Sigmoid colon (tissue), 7 donors: ENCODE results near the gene AVP. TPM values are rescaled to one million over a fixed set of nuclear protein-coding genes. Genes with fewer than 3 reads are reported as not detected.
A peak's percentile ranks its signal among the peaks of the same experiment; 100 is the strongest.

Source experiments
- DNase-seq: peaks from one replicate; pipeline ENCODE4 v3.0.0-alpha.2; 2019
- H3K27ac ChIP-seq, 4 donors: fragments of 200-600 bp; sonication (generic); one replicate each; pipeline ENCODE4 v1.5.1; 2016 to 2019; ENCODE audit warnings: mild to moderate bottlenecking in 1 of 4
- H3K27me3 ChIP-seq, 3 donors: fragments of 200-600 bp; sonication (generic); one replicate each; pipeline ENCODE4 v1.5.1; 2019; ENCODE audit warnings: mild to moderate bottlenecking in 1 of 3
- H3K36me3 ChIP-seq, 4 donors: fragments of 200-600 bp; sonication (generic); one replicate each; pipeline ENCODE4 v1.5.1; 2016 to 2019
- H3K4me1 ChIP-seq, 4 donors: fragments of 200-600 bp; sonication (generic); one replicate each; pipeline ENCODE4 v1.5.1; 2017 to 2019
- H3K4me3 ChIP-seq, 4 donors: fragments of 200-600 bp; sonication (generic); one replicate each; pipeline ENCODE4 v1.5.1; 2017 to 2019; ENCODE audit warnings: mild to moderate bottlenecking in 2 of 4, moderate library complexity in 1 of 4
- H3K9me3 ChIP-seq, 4 donors: fragments of 200-600 bp in 3 of 4; sonication (generic) in 3 of 4; one replicate each; pipeline versions ENCODE4 v1.5.1 to v1.6.1; 2013 to 2019
- CTCF ChIP-seq, 4 experiments: fragments of 450-650 bp in 3 of 4; fragments of 200-600 bp in 1 of 4; IDR thresholded peaks; one replicate each; pipeline ENCODE4 v1.5.1; 2016 to 2019; ENCODE audit warnings: antibody characterized with exemption in 4 of 4, mild to moderate bottlenecking in 3 of 4, moderate library complexity in 2 of 4
- EP300 ChIP-seq, 4 donors: sonication (generic); formaldehyde crosslinking; IDR thresholded peaks; one replicate each; pipeline ENCODE4 v1.6.1; 2017; ENCODE audit warnings: antibody characterized with exemption in 4 of 4
- POLR2A ChIP-seq, 2 donors: fragments of 450-650 bp; IDR thresholded peaks; one replicate each; pipeline ENCODE4 v1.6.1; 2016; ENCODE audit warnings: antibody characterized with exemption in 2 of 2, mild to moderate bottlenecking in 2 of 2, moderate library complexity in 2 of 2
- POLR2AphosphoS5 ChIP-seq, 4 donors: sonication (generic); formaldehyde crosslinking; IDR thresholded peaks; one replicate each; pipeline ENCODE4 v1.6.1; 2017; ENCODE audit warnings: antibody characterized with exemption in 4 of 4
- WGBS, 2 donors: extraction: QIAGEN DNeasy Blood & Tissue Kit; methylation state at CpG; one replicate each; pipeline ENCODE4 v1.1.7; 2013; 5-methylcytosine and 5-hydroxymethylcytosine counted together
- intact Hi-C: fragments of 100-400 bp; cut with DNase I; formaldehyde crosslinking; loops from one replicate; pipeline ENCODE4 v1.15.1; 2023
- polyA plus RNA-seq, 3 donors: library from polyadenylated mRNA; stranded (reverse); fragments of 200-250 nt; gene quantifications; one replicate each; pipeline ENCODE4 v1.2.3, GENCODE V29; 2013
- total RNA-seq, 4 donors: library from RNA; depleted of rRNA; stranded (reverse); fragments of >200 nt; gene quantifications; one replicate each; pipeline ENCODE4 v1.1.0, GENCODE V29; 2016
- donor health status: healthy with polysubstance abuse.
- donor health status: Bipolar disorder and iron deficiency.
- donor health status: healthy.

The AVP gene
- total and polyA plus RNA-seq, 7 donors = not detected

GRCh38 chr20:3047486-3048419, 36.8 kb downstream of the AVP start:
- no peaks in the 10 kb centered on the region for H3K9me3 ChIP-seq
- TF ChIP-seq CTCF (IDR thresholded peaks at IDR 0.05) (no peak), EP300 (IDR thresholded peaks at IDR 0.05) (no peak), POLR2AphosphoS5 (IDR thresholded peaks at IDR 0.05) (no peak), POLR2A (IDR thresholded peaks at IDR 0.05) (no peak)
- no peaks in the 10 kb centered on the region for H3K27me3 ChIP-seq
- peak overlapping the region in 1 of 4 donors; percentile 90 for H3K4me3 ChIP-seq
- peaks cover 0 to 33% (median 14%) of the 10 kb centered on the region in 4 donors for H3K36me3 ChIP-seq
- H3K27ac ChIP-seq = no peak overlapping the region
- WGBS, 2 donors = 86 to 89% methylated on average over 14 of the region's 14 CpGs
- H3K4me1 ChIP-seq = peaks cover 0 to 19% (median 18%) of the 10 kb centered on the region in 4 donors
- intact Hi-C loops = loop anchor here (5.0 kb wide), 2 partner anchors 125 to 395 kb away; partner anchors contain the start of genes LZTS3 and NOP56
- no peak for DNase-seq

- no peak for TF ChIP-seq EP300 (IDR thresholded peaks at IDR 0.05)
- TF ChIP-seq POLR2AphosphoS5 (IDR thresholded peaks at IDR 0.05) = no peak
- no peak for TF ChIP-seq CTCF (IDR thresholded peaks at IDR 0.05)
- no peak for TF ChIP-seq POLR2A (IDR thresholded peaks at IDR 0.05)
- H3K4me1 ChIP-seq = peaks cover 0 to 19% (median 18%) of the 10 kb centered on the region in 4 donors
- peak overlapping the region; percentile 86 to 92 (median 89) for H3K27ac ChIP-seq
- no peaks in the 10 kb centered on the region for H3K27me3 ChIP-seq
- no peak for DNase-seq
- 28 to 42% methylated on average over 39 of the region's 39 CpGs for whole genome bisulfite sequencing, 2 donors
- no peaks in the 10 kb centered on the region for H3K9me3 ChIP-seq
- intact Hi-C loops = loop anchor here (5.0 kb wide), 2 partner anchors 125 to 395 kb away; partner anchors contain the start of genes LZTS3 and NOP56
- peaks cover 0 to 33% (median 14%) of the 10 kb centered on the region in 4 donors for H3K36me3 ChIP-seq
- H3K4me3 ChIP-seq = peak overlapping the region; percentile 74 to 95 (median 86)
These were observed 37.7 kb downstream of the AVP start for GRCh38 chr20:3046677-3047462.

GRCh38 chr20:3045816-3046676, 38.5 kb downstream of the AVP start, which contains the start of gene MRPS26:
TSS of gene MRPS26 (plus strand) at chr20:3046052. CDS start at chr20:3046069, 17 bp downstream.
- peak; percentile 34 to 41 for TF ChIP-seq POLR2A (IDR thresholded peaks at IDR 0.05)
- no peak for TF ChIP-seq EP300 (IDR thresholded peaks at IDR 0.05)
- TF ChIP-seq POLR2AphosphoS5 (IDR thresholded peaks at IDR 0.05) = peak; percentile 66 to 88 (median 78)
- Histone ChIP-seq H3K36me3 (peaks cover 0 to 33% (median 14%) of the 10 kb centered on the region in 4 donors), H3K9me3 (no peaks in the 10 kb centered on the region), H3K4me1 (peaks cover 0 to 19% (median 18%) of the 10 kb centered on the region in 4 donors), H3K27me3 (no peaks in the 10 kb centered on the region), H3K27ac (peak within 1 kb of the TSS; percentile 86 to 92 (median 89)), H3K4me3 (peak within 1 kb of the TSS; percentile 74 to 95 (median 86))
- peak; percentile 93 for DNase-seq
- intact Hi-C loops = loop anchor here (5.0 kb wide), 2 partner anchors 126 to 394 kb away; partner anchors contain the start of genes LZTS3 and NOP56
- WGBS, 2 donors = 0% methylated on average over 104 of the region's 104 CpGs

GRCh38 chr20:3045042-3045815, 39.3 kb downstream of the AVP start:
- DNase-seq = peak; percentile 90
- Histone ChIP-seq H3K27me3 (no peaks in the 10 kb centered on the region), H3K4me3 (peak overlapping the region; percentile 74 to 95 (median 86)), H3K9me3 (no peaks in the 10 kb centered on the region), H3K4me1 (peaks cover 0 to 19% (median 18%) of the 10 kb centered on the region in 4 donors), H3K27ac (peak overlapping the region; percentile 86 to 92 (median 89)), H3K36me3 (peaks cover 0 to 31% (median 12%) of the 10 kb centered on the region in 4 donors)
- WGBS, 2 donors = 1% methylated on average over 24 of the region's 24 CpGs
- TF ChIP-seq POLR2AphosphoS5 (IDR thresholded peaks at IDR 0.05) = no peak
- TF ChIP-seq POLR2A (IDR thresholded peaks at IDR 0.05) = no peak
- no peak for TF ChIP-seq CTCF (IDR thresholded peaks at IDR 0.05)
- TF ChIP-seq EP300 (IDR thresholded peaks at IDR 0.05) = no peak
- intact Hi-C loops = loop anchor here (5.0 kb wide), 2 partner anchors 127 to 393 kb away; partner anchors contain the start of genes LZTS3 and NOP56
